ENCODE measurements around the gene SLC47A1.

DNA sequence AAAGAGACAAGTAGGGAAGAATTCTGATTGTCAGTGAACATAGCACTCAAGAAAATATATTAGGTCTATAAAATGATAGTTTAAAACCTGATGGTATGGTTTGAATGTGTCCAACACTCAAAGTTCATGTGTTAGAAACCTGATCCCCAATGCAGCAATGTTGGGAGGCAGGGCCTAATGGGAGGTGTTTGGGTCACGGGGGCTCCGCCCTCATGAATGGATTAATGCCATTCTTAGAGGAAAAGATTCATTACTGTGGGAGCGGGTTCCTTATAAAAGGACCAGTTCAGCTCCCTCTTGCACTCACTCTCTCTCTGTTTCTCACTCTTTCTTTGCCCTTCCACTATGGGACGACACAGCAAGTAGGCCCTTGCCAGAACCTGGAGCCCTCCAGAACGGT lies 41.5 kb upstream of the SLC47A1 start:
- TF ChIP-seq POLR2A (IDR thresholded peaks at IDR 0.05; ENCODE audit: low read depth, low read length) (no peak), TAF1 (IDR thresholded peaks at IDR 0.05; ENCODE audit: low read depth, low read length) (no peak), POLR2AphosphoS5 (IDR thresholded peaks at IDR 0.05; ENCODE audit: low read depth, low read length) (no peak), SPI1 (IDR thresholded peaks at IDR 0.05; ENCODE audit: low read depth, low read length) (no peak), POU2F2 (IDR thresholded peaks at IDR 0.05; ENCODE audit: low read depth, low read length) (no peak), PAX5 (IDR thresholded peaks at IDR 0.05; ENCODE audit: insufficient read depth, low read length, severe bottlenecking) (no peak)
